GM06990 (cell line): ENCODE measurements around the gene KCNQ5.

Experiments
- DNase-seq: peaks from one replicate; pipeline ENCODE4 v3.0.0-alpha.2; 2011; ENCODE audit not compliant: insufficient read length; ENCODE audit errors: extremely low read depth
- H3K27me3 ChIP-seq: replicated peaks from 2 replicates; pipeline ENCODE4 v1.6.0; 2011; ENCODE audit warnings: low read length; ENCODE audit not compliant: control insufficient read depth, insufficient read depth
- H3K36me3 ChIP-seq: 2 replicates; pipeline ENCODE4 v1.5.1; 2011; ENCODE audit warnings: low read length; ENCODE audit not compliant: control insufficient read depth, insufficient read depth
- H3K4me3 ChIP-seq: replicated peaks from 2 replicates; pipeline ENCODE4 v1.5.1; 2011; ENCODE audit warnings: low read depth, mild to moderate bottlenecking, control low read depth, low read length
- TF ChIP-seq, protein P1 (sequence below): IDR thresholded peaks from 2 replicates; pipeline ENCODE4 v1.5.1; 2011; ENCODE audit warnings: low read length, control low read depth, mild to moderate bottlenecking, inconsistent platforms; ENCODE audit not compliant: insufficient read depth, poor library complexity, severe bottlenecking

The KCNQ5 gene

DNA sequence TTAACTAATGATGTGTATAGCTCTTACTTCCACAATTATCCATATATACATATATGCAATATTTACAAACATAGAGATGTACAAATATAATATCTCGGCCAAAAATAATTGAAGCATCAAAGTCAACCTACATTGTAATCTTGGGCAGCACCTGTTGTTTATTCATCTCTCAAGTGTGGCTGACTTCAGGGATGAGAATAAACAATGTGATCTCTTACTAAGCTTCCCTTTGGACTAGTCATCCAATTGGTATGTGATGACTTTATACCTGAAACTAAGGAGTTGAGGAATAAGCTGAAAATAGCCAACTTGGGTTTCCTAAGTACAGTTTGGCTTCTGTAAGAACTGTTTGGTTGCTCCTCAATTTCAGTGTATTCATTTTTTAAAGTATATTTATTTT, 346.8 kb downstream of the KCNQ5 start:
- DNase-seq = no peak
- no peak overlapping the region for H3K4me3 ChIP-seq
- H3K36me3 ChIP-seq = no peaks in the 10 kb centered on the region
- H3K27me3 ChIP-seq = no peaks in the 10 kb centered on the region
- TF ChIP-seq, protein P1, sequence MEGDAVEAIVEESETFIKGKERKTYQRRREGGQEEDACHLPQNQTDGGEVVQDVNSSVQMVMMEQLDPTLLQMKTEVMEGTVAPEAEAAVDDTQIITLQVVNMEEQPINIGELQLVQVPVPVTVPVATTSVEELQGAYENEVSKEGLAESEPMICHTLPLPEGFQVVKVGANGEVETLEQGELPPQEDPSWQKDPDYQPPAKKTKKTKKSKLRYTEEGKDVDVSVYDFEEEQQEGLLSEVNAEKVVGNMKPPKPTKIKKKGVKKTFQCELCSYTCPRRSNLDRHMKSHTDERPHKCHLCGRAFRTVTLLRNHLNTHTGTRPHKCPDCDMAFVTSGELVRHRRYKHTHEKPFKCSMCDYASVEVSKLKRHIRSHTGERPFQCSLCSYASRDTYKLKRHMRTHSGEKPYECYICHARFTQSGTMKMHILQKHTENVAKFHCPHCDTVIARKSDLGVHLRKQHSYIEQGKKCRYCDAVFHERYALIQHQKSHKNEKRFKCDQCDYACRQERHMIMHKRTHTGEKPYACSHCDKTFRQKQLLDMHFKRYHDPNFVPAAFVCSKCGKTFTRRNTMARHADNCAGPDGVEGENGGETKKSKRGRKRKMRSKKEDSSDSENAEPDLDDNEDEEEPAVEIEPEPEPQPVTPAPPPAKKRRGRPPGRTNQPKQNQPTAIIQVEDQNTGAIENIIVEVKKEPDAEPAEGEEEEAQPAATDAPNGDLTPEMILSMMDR = no peak

DNA sequence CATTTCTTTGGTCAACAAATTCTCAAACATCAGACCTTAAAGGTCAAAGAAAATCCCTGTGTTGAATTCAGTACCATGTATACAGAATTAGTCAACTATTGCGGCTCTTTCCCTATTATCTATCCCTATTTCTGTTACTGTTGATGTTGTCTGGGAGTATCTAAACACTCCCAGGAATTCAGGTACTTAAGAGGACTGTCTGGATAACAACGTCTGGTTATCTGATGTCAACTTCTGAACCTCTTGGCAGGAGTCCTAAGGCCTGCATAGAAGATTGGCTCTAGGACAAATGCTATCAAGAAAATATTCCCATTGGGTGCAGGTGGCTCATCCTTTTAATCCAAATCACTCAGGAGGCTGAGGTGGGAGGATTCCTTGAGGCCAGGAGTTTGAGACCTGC, 347.8 kb downstream of the KCNQ5 start:
- TF ChIP-seq, protein P1 = no peak
- Histone ChIP-seq H3K4me3 (no peak overlapping the region), H3K36me3 (no peaks in the 10 kb centered on the region), H3K27me3 (no peaks in the 10 kb centered on the region)
- no peak for DNase-seq

DNA sequence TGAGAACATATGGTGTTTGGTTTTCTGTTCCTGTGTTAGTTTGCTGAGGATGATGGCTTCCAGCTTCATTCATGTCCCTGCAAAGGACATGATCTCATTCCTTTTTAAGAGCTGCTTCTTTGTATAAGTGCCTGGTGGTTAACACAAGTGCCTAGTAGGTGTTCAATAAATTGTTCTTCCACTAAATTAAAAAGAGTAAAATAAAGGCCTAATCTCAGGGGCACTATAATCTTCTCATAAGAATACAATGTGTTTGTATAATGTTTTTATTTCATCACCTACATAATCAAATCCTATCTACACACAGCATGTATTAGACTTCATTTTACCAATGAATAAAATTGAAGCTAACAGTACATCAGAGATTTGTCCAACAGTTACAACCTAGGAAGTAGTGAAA, 350.7 kb downstream of the KCNQ5 start:
- H3K4me3 ChIP-seq = no peak overlapping the region
- DNase-seq = no peak
- TF ChIP-seq, protein P1 = no peak
- H3K36me3 ChIP-seq = no peaks in the 10 kb centered on the region
- no peaks in the 10 kb centered on the region for H3K27me3 ChIP-seq

DNA sequence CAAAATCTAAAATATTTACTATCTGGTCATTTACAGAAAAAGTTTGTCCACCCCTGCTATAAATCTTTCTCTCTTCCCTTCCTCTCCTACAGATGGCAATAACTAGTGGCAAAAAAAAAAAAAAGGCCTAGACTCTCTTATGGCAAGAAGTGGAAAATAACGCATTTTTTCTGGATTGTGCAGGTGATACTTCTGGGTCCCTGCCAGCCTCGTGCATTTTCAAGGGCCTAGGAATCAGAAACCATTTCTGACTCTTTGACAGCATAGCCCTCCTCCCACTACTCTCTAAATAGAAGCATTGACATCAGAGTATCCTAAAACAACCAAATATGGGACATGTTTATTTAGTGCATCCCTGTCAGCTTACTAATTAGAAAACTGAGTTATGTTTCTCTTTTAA, 352.4 kb downstream of the KCNQ5 start:
- no peaks in the 10 kb centered on the region for H3K36me3 ChIP-seq
- no peak overlapping the region for H3K4me3 ChIP-seq
- TF ChIP-seq, protein P1 = no peak
- no peaks in the 10 kb centered on the region for H3K27me3 ChIP-seq
- no peak for DNase-seq

DNA sequence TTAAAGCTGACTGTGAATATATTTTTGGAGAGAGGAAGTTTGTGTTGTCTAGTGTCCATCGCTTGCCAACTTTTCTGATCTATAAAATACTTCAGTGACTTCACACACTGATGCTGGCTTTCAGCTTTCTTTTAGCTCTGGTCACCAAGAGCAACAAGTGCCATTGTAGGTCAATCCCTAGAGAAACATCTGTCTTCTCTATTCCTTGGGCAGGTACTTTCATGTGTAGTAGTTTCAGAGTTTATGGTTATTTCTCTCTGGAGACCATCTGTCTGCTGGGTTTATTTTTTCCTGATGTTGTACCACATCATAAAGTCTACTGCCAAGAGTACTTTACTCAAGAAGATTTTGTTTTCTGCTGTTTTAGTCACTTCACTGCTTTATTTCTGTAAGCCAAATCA, 353.5 kb downstream of the KCNQ5 start:
- H3K27me3 ChIP-seq = no peaks in the 10 kb centered on the region
- no peak overlapping the region for H3K4me3 ChIP-seq
- TF ChIP-seq, protein P1 = no peak
- no peak for DNase-seq
- H3K36me3 ChIP-seq = no peaks in the 10 kb centered on the region

DNA sequence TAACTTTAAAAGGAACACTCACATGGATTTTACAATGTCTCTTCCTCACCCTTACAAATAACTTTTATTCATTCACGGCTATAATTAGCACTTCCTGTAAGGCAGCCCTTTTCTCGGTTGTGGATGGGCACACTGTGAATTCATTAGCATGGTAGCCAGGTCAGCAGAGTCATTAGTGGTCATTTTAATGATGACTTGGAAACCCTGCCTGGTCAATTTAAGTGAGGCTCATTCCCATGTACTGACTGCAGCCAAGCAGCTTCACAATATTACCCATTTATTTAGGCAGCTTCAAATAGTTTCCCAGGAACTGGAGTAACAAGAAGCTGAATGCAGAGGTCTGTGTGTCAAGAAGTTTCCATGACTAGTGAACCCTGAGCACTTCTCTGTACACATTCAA, 354.6 kb downstream of the KCNQ5 start:
- Histone ChIP-seq H3K27me3 (no peaks in the 10 kb centered on the region), H3K36me3 (no peaks in the 10 kb centered on the region), H3K4me3 (no peak overlapping the region)
- DNase-seq = no peak
- TF ChIP-seq, protein P1 = no peak
